HL-60 (cell line): ENCODE measurements around the gene RASA1.

Source experiments
- GABPA ChIP-seq: IDR thresholded peaks from 2 replicates; pipeline ENCODE4 v1.6.1; 2012; ENCODE audit warnings: low read depth
- POLR2AphosphoS5 ChIP-seq: IDR thresholded peaks from 2 replicates; pipeline ENCODE4 v1.6.1; 2012; ENCODE audit warnings: low read depth
- TF ChIP-seq, protein P1 (sequence below): IDR thresholded peaks from one replicate; pipeline ENCODE4 v1.5.1; 2011; ENCODE audit warnings: low read length, control low read depth, inconsistent platforms; ENCODE audit not compliant: insufficient read depth

DNA sequence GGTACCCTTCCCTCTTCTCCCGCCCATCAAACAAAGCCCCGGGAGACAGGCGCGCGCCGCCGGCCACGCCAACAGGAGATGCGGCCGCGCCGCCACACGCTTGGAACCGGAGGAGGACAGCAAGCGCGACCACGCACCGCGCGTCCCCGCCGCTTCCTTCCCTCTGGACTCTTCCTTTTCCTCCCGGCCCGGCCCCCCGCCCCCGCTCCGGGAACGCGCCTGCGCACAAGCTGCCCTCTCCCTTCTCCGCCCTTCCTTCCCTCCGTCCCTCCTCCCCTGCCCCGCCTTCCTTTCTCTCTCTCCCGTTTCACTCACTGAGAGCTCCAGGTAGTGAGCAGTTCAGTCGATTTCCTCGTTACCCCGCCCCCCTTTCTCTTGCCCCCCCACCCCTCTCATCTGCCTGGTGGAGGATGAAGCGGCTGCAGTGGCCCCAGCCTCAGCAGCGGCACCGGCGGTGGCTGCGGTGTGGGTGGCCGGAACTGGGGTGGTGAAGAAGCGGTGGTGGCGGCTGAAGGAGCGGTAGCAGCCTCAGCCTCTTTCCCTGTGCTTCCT lies at the start of gene RASA1:
- TF ChIP-seq, protein P1, sequence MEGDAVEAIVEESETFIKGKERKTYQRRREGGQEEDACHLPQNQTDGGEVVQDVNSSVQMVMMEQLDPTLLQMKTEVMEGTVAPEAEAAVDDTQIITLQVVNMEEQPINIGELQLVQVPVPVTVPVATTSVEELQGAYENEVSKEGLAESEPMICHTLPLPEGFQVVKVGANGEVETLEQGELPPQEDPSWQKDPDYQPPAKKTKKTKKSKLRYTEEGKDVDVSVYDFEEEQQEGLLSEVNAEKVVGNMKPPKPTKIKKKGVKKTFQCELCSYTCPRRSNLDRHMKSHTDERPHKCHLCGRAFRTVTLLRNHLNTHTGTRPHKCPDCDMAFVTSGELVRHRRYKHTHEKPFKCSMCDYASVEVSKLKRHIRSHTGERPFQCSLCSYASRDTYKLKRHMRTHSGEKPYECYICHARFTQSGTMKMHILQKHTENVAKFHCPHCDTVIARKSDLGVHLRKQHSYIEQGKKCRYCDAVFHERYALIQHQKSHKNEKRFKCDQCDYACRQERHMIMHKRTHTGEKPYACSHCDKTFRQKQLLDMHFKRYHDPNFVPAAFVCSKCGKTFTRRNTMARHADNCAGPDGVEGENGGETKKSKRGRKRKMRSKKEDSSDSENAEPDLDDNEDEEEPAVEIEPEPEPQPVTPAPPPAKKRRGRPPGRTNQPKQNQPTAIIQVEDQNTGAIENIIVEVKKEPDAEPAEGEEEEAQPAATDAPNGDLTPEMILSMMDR = no peak
- TF ChIP-seq POLR2AphosphoS5 = 0 out of 2 replicates have a peak, but pooled peaks have one; percentile 31
- TF ChIP-seq GABPA = 0 out of 2 replicates have a peak, but pooled peaks have one; percentile 8
